NCI-H2081 (cell line): ENCODE data around the gene GPHN.
A peak's percentile ranks its signal among the peaks of the same experiment; 100 is the strongest.

Source experiments
- DNase-seq, 2 experiments: peaks; one replicate each; lab custom pipeline; 2025; lab: John Stamatoyannopoulos, UW

The GPHN gene

GRCh38 chr14:66507722-66508546, at the start of gene GPHN:
GPHN (plus strand) TSS chr14:66508147.
- peak; percentile 97 to 99 for DNase-seq

DNA sequence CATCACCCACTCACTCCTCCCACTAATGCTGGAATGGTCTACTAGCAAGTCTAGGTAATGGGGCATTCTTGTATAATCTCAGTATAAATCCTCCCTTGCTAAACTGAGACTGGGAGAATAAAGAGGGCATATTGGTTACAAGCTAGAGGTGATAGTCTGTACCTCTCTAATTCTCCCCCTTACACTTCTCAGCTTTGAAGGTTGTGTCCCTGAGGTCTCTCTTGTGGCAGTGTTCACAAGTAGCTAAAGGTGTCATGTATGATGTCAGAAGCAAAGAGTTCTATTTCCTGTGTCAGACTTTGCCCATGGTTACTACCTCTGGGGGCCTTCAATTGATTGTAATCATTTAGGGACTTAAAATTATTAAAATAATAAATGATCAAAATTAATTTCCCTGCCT, 48.3 kb upstream of the GPHN start:
- no peak for DNase-seq

GRCh38 chr14:66464261-66464660, 43.7 kb upstream of the GPHN start:
- DNase-seq = no peak

DNA sequence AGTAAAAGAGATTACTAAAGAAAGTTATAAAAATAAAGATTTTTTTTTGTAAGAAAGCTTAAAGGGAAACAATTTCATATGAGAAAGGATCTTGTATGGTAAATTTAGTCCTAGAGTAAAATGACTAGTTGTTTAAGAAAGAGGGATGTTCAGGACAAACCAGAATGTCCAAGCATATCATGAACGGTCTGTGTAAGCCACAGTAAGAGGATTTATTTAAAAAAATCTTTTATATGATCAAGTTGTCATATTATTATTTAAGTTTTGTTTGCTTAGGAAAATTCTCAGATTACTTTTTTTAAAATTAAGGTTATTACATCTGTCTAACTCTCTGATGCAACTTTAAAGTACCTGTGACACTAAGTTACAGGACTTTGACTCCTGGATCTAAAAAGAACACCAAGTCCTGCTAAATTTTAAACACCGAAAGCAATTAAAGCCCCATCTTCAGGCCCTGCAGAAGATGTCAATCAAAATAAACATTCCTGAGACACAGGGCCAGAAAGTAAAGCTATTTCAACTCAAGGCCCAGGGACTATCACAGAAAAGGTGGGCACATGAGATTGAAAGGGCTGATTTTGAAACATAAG, 39.1 kb upstream of the GPHN start:
- DNase-seq = no peak

DNA sequence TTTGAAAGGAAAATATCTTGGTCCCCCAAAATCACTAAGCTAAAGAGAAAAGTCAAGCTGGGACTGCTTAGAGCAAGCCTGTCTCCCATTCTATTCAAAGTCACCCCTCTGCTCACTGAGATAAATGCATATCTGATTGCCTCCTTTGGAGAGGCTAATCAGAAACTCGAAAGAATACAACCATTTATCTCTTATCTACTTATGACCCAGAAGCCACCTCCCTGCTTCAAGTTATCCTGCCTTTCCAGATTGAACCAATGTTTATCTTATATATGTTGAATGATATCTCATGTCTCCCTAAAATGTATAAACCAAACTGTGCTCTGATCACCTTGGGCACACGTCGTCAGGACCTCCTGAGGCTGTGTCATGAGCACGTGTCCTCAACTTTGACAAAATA, 36.4 kb upstream of the GPHN start:
- no peak for DNase-seq

DNA sequence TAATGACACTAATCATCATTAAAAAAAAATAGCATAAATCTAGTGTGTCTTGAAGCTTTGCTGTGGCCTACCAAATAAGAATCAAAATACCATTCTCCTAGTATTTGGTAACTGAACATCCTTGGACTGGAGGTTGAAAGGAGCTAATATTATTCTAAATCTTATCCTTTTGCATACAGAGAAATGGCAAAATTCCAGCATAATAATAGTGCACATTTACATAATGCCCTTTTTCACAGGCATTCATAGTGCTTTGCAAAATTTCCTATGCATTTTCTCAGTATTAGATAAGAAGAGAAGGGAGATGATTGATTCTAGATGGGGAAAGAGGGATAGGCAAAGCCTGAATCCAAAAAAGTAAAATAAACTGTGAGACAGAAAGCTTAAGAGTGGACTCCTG, 35.7 kb upstream of the GPHN start:
- no peak for DNase-seq

DNA sequence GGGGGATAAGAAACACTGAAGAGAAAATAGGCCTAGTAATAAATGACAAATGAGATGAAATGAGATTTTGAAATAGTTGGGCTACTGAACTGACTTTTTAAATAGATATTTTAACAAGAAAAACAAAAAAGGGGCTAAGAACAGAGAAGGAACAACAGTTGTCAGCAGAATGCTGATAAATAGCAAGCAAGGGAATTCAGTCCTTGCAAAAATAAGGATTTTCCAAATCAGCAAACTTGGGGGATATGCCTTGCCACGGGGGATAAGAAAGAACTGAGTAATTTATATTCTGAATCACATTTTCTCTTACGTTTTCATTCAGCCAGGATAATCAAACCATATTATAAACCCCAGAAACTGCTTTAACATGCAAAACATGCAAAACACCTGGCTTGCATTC, 34.7 kb upstream of the GPHN start:
- DNase-seq = no peak

GRCh38 chr14:66476964-66477363, 31.0 kb upstream of the GPHN start:
- DNase-seq = no peak

- no peak for DNase-seq
These were observed 30.4 kb upstream of the GPHN start for GRCh38 chr14:66477567-66477966.

- no peak for DNase-seq
These were observed 25.1 kb upstream of the GPHN start for GRCh38 chr14:66482873-66483272.

GRCh38 chr14:66483322-66483721, 24.6 kb upstream of the GPHN start:
- DNase-seq = no peak

DNA sequence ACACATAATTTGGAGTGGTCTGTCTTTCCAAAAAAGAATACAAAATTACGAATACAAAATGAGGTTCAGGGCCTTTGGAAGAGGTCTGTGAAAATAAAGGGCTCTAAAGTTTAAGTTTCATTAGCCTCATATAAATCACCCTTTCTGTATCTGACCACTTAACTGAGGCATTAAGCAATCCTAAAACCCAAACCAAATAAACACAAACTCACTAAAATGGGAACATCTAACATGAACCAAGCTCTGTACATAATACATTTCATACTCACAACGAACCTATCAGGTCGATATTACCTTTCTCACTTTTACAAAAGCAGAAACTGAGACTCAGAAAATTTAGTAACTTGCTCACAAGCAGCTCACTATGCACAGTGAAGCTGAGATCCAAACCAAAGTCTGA, 22.9 kb upstream of the GPHN start:
- DNase-seq = no peak

- no peak for DNase-seq
These were observed 22.0 kb upstream of the GPHN start, which contains the start of gene CCDC196 for GRCh38 chr14:66485910-66486421. CCDC196 (plus strand) TSS chr14:66486371; CDS start chr14:66486503, 132 bp downstream.

- DNase-seq = no peak
These were observed 20.8 kb upstream of the GPHN start for GRCh38 chr14:66487164-66487563.

- no peak for DNase-seq
These were observed 17.5 kb upstream of the GPHN start for GRCh38 chr14:66490143-66491111.

GRCh38 chr14:66493750-66494149, 14.2 kb upstream of the GPHN start:
- DNase-seq = no peak

DNA sequence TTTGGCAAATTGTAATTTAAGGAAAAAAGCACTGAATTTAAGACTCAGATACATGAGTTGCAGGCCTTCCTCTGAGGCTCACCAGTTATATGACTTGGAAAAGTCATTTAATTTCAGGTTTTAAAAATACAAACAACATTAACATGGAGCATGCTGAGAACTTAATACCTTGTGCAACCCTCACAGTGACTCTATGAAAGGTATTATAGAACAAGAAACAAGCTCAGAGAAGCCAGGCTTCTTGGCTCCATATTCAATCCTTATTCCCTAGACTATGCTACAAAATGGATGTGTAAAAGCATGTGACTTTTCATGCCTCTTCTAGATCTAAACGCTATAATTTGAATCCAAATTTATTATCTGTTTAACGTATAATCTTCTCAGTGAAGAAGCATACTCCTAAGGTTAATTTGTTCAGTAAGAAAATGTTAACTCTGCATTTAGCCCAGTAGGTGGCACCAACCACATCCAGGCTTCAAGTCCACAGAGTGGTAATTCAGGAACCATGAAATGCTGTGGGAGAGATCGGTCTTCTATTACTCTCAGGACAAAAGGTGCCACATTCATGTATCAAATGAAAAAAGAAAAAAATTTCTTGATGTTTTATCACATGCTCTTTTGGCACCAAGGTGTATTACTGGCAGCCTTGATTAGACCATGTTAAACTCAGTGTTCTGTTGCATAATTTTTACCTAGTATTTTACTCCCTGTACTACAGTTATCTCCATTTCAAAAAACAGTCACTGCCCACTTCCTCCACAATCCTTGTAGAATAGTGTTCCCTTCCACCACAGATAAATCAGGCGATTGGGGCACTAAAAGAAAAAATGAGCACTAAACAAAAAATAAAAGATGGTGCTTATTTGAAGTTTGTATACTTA, 12.5 kb upstream of the GPHN start:
- DNase-seq = peak; percentile 62 to 81

DNA sequence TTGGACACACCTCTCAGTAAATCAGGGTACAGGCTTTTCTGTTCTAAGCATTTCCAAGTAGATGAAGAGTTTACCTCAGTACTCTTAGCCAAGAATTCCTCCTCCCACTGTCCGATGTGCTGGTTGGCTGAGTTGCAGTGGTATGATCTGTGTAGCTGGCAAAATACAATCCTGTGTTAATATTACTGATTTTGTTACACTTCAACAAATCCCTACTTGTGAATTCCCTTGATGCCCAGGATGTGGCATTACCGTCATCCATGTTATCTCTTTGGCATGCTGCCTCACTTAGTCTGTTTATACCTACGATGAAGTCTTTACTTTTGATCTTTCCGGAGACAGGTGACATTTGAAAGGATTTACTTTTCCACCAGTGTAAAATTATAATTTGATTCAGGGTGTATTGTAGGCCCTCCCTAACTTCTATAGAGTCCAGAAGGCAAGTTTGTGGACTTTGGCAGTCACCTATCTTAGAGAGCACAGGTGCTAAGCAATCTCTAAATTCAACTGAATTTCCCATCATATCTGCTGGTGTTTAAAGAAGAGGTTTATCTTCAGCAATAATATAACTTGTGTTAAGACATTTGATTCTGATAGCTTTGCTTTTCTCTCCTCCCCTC, 11.6 kb upstream of the GPHN start:
- DNase-seq = no peak

DNA sequence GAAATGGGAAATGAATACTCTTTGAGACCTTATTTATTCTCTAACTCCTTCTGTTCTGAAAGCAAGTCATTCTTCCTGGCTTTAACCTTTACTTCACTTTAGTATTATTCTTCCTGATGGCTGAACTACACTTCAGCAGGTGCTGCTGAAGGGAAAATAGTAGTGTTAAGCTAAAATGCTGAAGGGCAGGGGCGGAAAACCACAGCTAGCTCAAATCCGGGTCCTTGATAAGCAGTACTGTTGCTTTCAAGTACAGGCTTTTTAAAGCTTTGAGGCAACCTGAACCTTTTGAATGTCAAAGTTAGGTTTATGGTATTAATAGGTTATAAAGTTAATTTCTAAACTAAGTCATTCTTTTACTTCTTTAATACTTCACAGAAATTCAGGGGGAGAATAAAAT, 11.0 kb upstream of the GPHN start:
- no peak for DNase-seq

DNA sequence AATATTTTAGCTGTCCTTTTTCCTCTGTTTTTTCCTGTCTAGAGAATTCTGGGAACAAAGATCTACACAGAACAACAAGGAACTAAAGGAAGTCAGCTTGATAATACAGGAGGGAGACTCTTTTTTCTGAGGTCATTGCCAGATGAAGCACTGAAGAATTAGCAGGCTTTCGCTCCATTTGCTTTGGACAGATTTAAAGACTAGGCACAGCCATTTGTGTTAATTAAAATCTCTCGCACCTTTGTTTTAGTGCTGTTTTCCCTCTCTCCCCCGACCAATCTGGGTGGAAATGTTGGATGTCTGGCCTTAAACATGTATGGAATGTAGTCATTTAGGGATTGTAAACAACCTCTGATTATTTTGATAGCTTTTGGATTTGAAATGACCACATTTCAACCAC, 9.6 kb upstream of the GPHN start:
- DNase-seq = no peak

DNA sequence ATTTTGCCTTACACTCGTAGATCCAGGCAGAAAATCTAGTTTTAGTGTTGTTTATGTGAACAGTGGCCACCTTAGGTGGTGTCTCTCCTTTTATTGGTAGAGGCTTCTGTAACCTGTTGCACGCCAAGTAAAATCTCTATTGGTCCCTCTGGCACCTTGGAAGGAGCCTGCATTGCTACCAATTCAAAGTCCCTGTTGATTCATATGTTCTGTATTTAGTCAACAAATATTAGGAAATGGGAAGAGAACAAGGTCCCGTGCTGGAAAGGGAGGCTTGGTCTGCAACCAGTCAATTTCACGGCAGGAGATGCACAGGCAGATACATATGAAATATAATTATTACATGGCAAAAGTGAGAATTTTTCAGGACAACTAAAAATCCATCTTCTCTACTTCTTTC, 6.4 kb upstream of the GPHN start:
- DNase-seq = no peak
